ENCODE measurements around the gene SPDYC. TPM values are rescaled to one million over a fixed set of nuclear protein-coding genes. Genes with fewer than 3 reads are reported as not detected.
A peak's percentile ranks its signal among the peaks of the same experiment; 100 is the strongest.

Gene SPDYC
- total RNA-seq, 3 donors from 2014 or later = not detected

GRCh38 chr11:65204143-65204542 lies 34.1 kb downstream of the SPDYC start:
- H3K4me1 ChIP-seq = no peaks in the 10 kb centered on the region
- no peak overlapping the region for H3K27ac ChIP-seq
- no peak for DNase-seq (ENCODE audit: low spot score in 2 of 2)
- TF ChIP-seq POLR2A (IDR thresholded peaks at IDR 0.05) (no peak), CTCF (IDR thresholded peaks at IDR 0.05) (no peak), POLR2AphosphoS5 (IDR thresholded peaks at IDR 0.05) (no peak)
- no peaks in the 10 kb centered on the region for H3K9me3 ChIP-seq
- no peaks in the 10 kb centered on the region for H3K27me3 ChIP-seq
- intact Hi-C loops (cut with DNase I; ENCODE audit: low total_unique reads) = no loop called here
- no peak overlapping the region for H3K4me3 ChIP-seq
- H3K36me3 ChIP-seq = peaks cover 13% of the 10 kb centered on the region

GRCh38 chr11:65204646-65205601 lies 34.9 kb downstream of the SPDYC start:
- intact Hi-C loops (cut with DNase I; ENCODE audit: low total_unique reads) = no loop called here
- no peak overlapping the region for H3K4me3 ChIP-seq
- H3K4me1 ChIP-seq = no peaks in the 10 kb centered on the region
- peaks cover 17% of the 10 kb centered on the region for H3K36me3 ChIP-seq
- H3K27ac ChIP-seq = no peak overlapping the region
- DNase-seq (ENCODE audit: low spot score in 2 of 2) = no peak
- H3K9me3 ChIP-seq = no peaks in the 10 kb centered on the region
- no peaks in the 10 kb centered on the region for H3K27me3 ChIP-seq
- TF ChIP-seq POLR2A (IDR thresholded peaks at IDR 0.05) = no peak
- peak; percentile 62 to 70 (median 64) for TF ChIP-seq CTCF (IDR thresholded peaks at IDR 0.05)

- Histone ChIP-seq H3K4me3 (no peak overlapping the region), H3K4me1 (no peaks in the 10 kb centered on the region), H3K9me3 (no peaks in the 10 kb centered on the region), H3K27me3 (no peaks in the 10 kb centered on the region), H3K36me3 (peaks cover 17% of the 10 kb centered on the region), H3K27ac (no peak overlapping the region)
- no peak for DNase-seq (ENCODE audit: low spot score in 2 of 2)
- intact Hi-C loops (cut with DNase I; ENCODE audit: low total_unique reads) = no loop called here
- no peak for TF ChIP-seq CTCF (IDR thresholded peaks at IDR 0.05)
- TF ChIP-seq POLR2A (IDR thresholded peaks at IDR 0.05) = no peak
- no peak for TF ChIP-seq POLR2AphosphoS5 (IDR thresholded peaks at IDR 0.05)
Measured at GRCh38 chr11:65205602-65205967, 35.6 kb downstream of the SPDYC start.

- no peak for TF ChIP-seq CTCF (IDR thresholded peaks at IDR 0.05)
- no peak for TF ChIP-seq POLR2AphosphoS5 (IDR thresholded peaks at IDR 0.05)
- no peak for TF ChIP-seq POLR2A (IDR thresholded peaks at IDR 0.05)
- no peak for DNase-seq (ENCODE audit: low spot score in 2 of 2)
- H3K4me1 ChIP-seq = no peaks in the 10 kb centered on the region
- H3K27ac ChIP-seq = no peak overlapping the region
- no peak overlapping the region for H3K4me3 ChIP-seq
- H3K36me3 ChIP-seq = peaks cover 17% of the 10 kb centered on the region
- no peaks in the 10 kb centered on the region for H3K9me3 ChIP-seq
- intact Hi-C loops (cut with DNase I; ENCODE audit: low total_unique reads) = no loop called here
- no peaks in the 10 kb centered on the region for H3K27me3 ChIP-seq
Measured at GRCh38 chr11:65206441-65206841, 36.4 kb downstream of the SPDYC start.

GRCh38 chr11:65206901-65207300 lies 36.9 kb downstream of the SPDYC start:
- no peaks in the 10 kb centered on the region for H3K27me3 ChIP-seq
- intact Hi-C loops (cut with DNase I; ENCODE audit: low total_unique reads) = no loop called here
- no peak overlapping the region for H3K27ac ChIP-seq
- H3K36me3 ChIP-seq = peaks cover 17% of the 10 kb centered on the region
- TF ChIP-seq POLR2AphosphoS5 (IDR thresholded peaks at IDR 0.05) (no peak), POLR2A (IDR thresholded peaks at IDR 0.05) (no peak), CTCF (IDR thresholded peaks at IDR 0.05) (no peak)
- no peaks in the 10 kb centered on the region for H3K4me1 ChIP-seq
- no peak overlapping the region for H3K4me3 ChIP-seq
- no peak for DNase-seq (ENCODE audit: low spot score in 2 of 2)
- H3K9me3 ChIP-seq = no peaks in the 10 kb centered on the region

Data from breast epithelium (tissue), 4 donors.